ENCODE results near the gene PHKB. TPM values are rescaled to one million over a fixed set of nuclear protein-coding genes. Genes with fewer than 3 reads are reported as not detected.
"Not testable (repeated sequence)": the region's sequence is repeated elsewhere in the genome, so short reads cannot be mapped to it uniquely, and the experiment has no call there.

The PHKB gene
- total and polyA plus RNA-seq, 5 donors from 2014 or later = 28.8 to 96.6 (median 38.5) TPM

- no peak overlapping the region for H3K27ac Mint-ChIP-seq
- peaks cover 0 to 6% (median under 1%) of the 10 kb centered on the region in 7 donors for H3K9me3 Mint-ChIP-seq
- peaks cover 16 to 24% (median 19%) of the 10 kb centered on the region in 4 donors for H3K4me1 Mint-ChIP-seq
- H3K36me3 Mint-ChIP-seq = peaks cover 35% of the 10 kb centered on the region
- Histone ChIP-seq H3K4me1 (ENCODE audit: control insufficient read depth, insufficient read depth, low read length, poor library complexity, severe bottlenecking) (no peaks in the 10 kb centered on the region), H3K27me3 (ENCODE audit: control insufficient read depth, insufficient read depth, low read length) (no peaks in the 10 kb centered on the region), H3K4me3 (ENCODE audit: low read depth, low read length) (no peak overlapping the region), H3K27ac (ENCODE audit: insufficient read depth, low read length, poor library complexity, severe bottlenecking) (no peak overlapping the region), H3K9me3 (ENCODE audit: control insufficient read depth in 2 of 2, low read length in 2 of 2) (peaks cover 0 to 1% of the 10 kb centered on the region in 2 experiments), H3K36me3 (ENCODE audit: control insufficient read depth, insufficient read depth, low read length) (peaks cover 9% of the 10 kb centered on the region)
- H3K4me3 Mint-ChIP-seq = no peak overlapping the region
- H3K27me3 Mint-ChIP-seq = no peaks in the 10 kb centered on the region
- DNase-seq = no peak
- ATAC-seq (ENCODE audit: low read depth in 2 of 2) = no peak
These were observed 72.7 kb downstream of the PHKB start for GRCh38 chr16:47533744-47534292.

GRCh38 chr16:47538472-47538871 lies 77.3 kb downstream of the PHKB start:
- Mint-ChIP-seq H3K9me3 (peaks cover 0 to 34% (median 5%) of the 10 kb centered on the region in 7 donors), H3K36me3 (peaks cover 53% of the 10 kb centered on the region)

GRCh38 chr16:47539707-47540670 lies 78.9 kb downstream of the PHKB start:
- Mint-ChIP-seq H3K4me1 (peaks cover 8 to 30% (median 15%) of the 10 kb centered on the region in 4 donors), H3K27ac (peak overlapping the region in 1 of 3 donors; percentile 59), H3K36me3 (peaks cover 63% of the 10 kb centered on the region), H3K9me3 (peaks cover 0 to 45% (median 8%) of the 10 kb centered on the region in 7 donors), H3K4me3 (peak overlapping the region in 1 of 4 donors; percentile 28)
- H3K27me3 Mint-ChIP-seq; H3K4me3 ChIP-seq (ENCODE audit: low read depth, low read length); H3K27me3 ChIP-seq (ENCODE audit: control insufficient read depth, insufficient read depth, low read length); H3K4me1 ChIP-seq (ENCODE audit: control insufficient read depth, insufficient read depth, low read length, poor library complexity, severe bottlenecking); ATAC-seq (ENCODE audit: low read depth in 2 of 2); DNase-seq; H3K27ac ChIP-seq (ENCODE audit: insufficient read depth, low read length, poor library complexity, severe bottlenecking): not testable (repeated sequence)
- Histone ChIP-seq H3K9me3 (ENCODE audit: control insufficient read depth in 2 of 2, low read length in 2 of 2) (peaks cover 18% of the 10 kb centered on the region in 2 experiments), H3K36me3 (ENCODE audit: control insufficient read depth, insufficient read depth, low read length) (peaks cover 30% of the 10 kb centered on the region)

More at GRCh38 chr16:47538472-47538871, 77.3 kb downstream of the PHKB start:
- no peak for ATAC-seq (ENCODE audit: low read depth in 2 of 2)
- H3K27me3 Mint-ChIP-seq = no peaks in the 10 kb centered on the region
- no peak overlapping the region for H3K4me3 ChIP-seq (ENCODE audit: low read depth, low read length)
- H3K27ac ChIP-seq (ENCODE audit: insufficient read depth, low read length, poor library complexity, severe bottlenecking) = peak overlapping the region; percentile 33
- no peaks in the 10 kb centered on the region for H3K4me1 ChIP-seq (ENCODE audit: control insufficient read depth, insufficient read depth, low read length, poor library complexity, severe bottlenecking)
- H3K27me3 ChIP-seq (ENCODE audit: control insufficient read depth, insufficient read depth, low read length) = no peaks in the 10 kb centered on the region
- H3K36me3 ChIP-seq (ENCODE audit: control insufficient read depth, insufficient read depth, low read length) = peaks cover 28% of the 10 kb centered on the region
- peaks cover 15 to 20% (median 17%) of the 10 kb centered on the region in 4 donors for H3K4me1 Mint-ChIP-seq
- H3K27ac Mint-ChIP-seq = peak overlapping the region; percentile 15 to 43 (median 31)
- no peak for DNase-seq
- H3K9me3 ChIP-seq (ENCODE audit: control insufficient read depth in 2 of 2, low read length in 2 of 2) = peaks cover 18% of the 10 kb centered on the region in 2 experiments
- H3K4me3 Mint-ChIP-seq = no peak overlapping the region

GRCh38 chr16:47541135-47541534 lies 80.0 kb downstream of the PHKB start:
- H3K4me1 ChIP-seq (ENCODE audit: control insufficient read depth, insufficient read depth, low read length, poor library complexity, severe bottlenecking); H3K27ac Mint-ChIP-seq; H3K4me3 Mint-ChIP-seq; DNase-seq; H3K4me3 ChIP-seq (ENCODE audit: low read depth, low read length); H3K27ac ChIP-seq (ENCODE audit: insufficient read depth, low read length, poor library complexity, severe bottlenecking); H3K27me3 ChIP-seq (ENCODE audit: control insufficient read depth, insufficient read depth, low read length); ATAC-seq (ENCODE audit: low read depth in 2 of 2); H3K27me3 Mint-ChIP-seq: not testable (repeated sequence)
- H3K36me3 ChIP-seq (ENCODE audit: control insufficient read depth, insufficient read depth, low read length) = peaks cover 30% of the 10 kb centered on the region
- H3K4me1 Mint-ChIP-seq = peaks cover 8 to 38% (median 19%) of the 10 kb centered on the region in 4 donors
- peaks cover 73% of the 10 kb centered on the region for H3K36me3 Mint-ChIP-seq
- peaks cover 18 to 20% of the 10 kb centered on the region in 2 experiments for H3K9me3 ChIP-seq (ENCODE audit: control insufficient read depth in 2 of 2, low read length in 2 of 2)
- peaks cover 0 to 55% (median 14%) of the 10 kb centered on the region in 7 donors for H3K9me3 Mint-ChIP-seq

- not testable (repeated sequence) for H3K4me3 Mint-ChIP-seq; H3K4me1 ChIP-seq (ENCODE audit: control insufficient read depth, insufficient read depth, low read length, poor library complexity, severe bottlenecking); H3K27me3 Mint-ChIP-seq; H3K4me3 ChIP-seq (ENCODE audit: low read depth, low read length); H3K27ac ChIP-seq (ENCODE audit: insufficient read depth, low read length, poor library complexity, severe bottlenecking); H3K27ac Mint-ChIP-seq; DNase-seq; H3K27me3 ChIP-seq (ENCODE audit: control insufficient read depth, insufficient read depth, low read length); ATAC-seq (ENCODE audit: low read depth in 2 of 2)
- Histone ChIP-seq H3K36me3 (ENCODE audit: control insufficient read depth, insufficient read depth, low read length) (peaks cover 34% of the 10 kb centered on the region), H3K9me3 (ENCODE audit: control insufficient read depth in 2 of 2, low read length in 2 of 2) (peaks cover 15 to 24% of the 10 kb centered on the region in 2 experiments)
- peaks cover 68% of the 10 kb centered on the region for H3K36me3 Mint-ChIP-seq
- peaks cover 0 to 58% (median 12%) of the 10 kb centered on the region in 7 donors for H3K9me3 Mint-ChIP-seq
- peaks cover 0 to 20% (median 8%) of the 10 kb centered on the region in 4 donors for H3K4me1 Mint-ChIP-seq
These were observed 83.1 kb downstream of the PHKB start for GRCh38 chr16:47544255-47544654.

- peaks cover 9 to 12% of the 10 kb centered on the region in 2 experiments for H3K9me3 ChIP-seq (ENCODE audit: control insufficient read depth in 2 of 2, low read length in 2 of 2)
- Mint-ChIP-seq H3K36me3 (peaks cover 77% of the 10 kb centered on the region), H3K4me1 (peaks cover 4 to 23% (median 6%) of the 10 kb centered on the region in 4 donors), H3K9me3 (peaks cover 5 to 32% (median 9%) of the 10 kb centered on the region in 7 donors)
- not testable (repeated sequence) for H3K27me3 ChIP-seq (ENCODE audit: control insufficient read depth, insufficient read depth, low read length); H3K27me3 Mint-ChIP-seq; H3K4me1 ChIP-seq (ENCODE audit: control insufficient read depth, insufficient read depth, low read length, poor library complexity, severe bottlenecking); H3K27ac Mint-ChIP-seq; H3K27ac ChIP-seq (ENCODE audit: insufficient read depth, low read length, poor library complexity, severe bottlenecking); H3K4me3 ChIP-seq (ENCODE audit: low read depth, low read length); H3K4me3 Mint-ChIP-seq; DNase-seq; ATAC-seq (ENCODE audit: low read depth in 2 of 2)
- H3K36me3 ChIP-seq (ENCODE audit: control insufficient read depth, insufficient read depth, low read length) = peaks cover 33% of the 10 kb centered on the region
These were observed 90.1 kb downstream of the PHKB start for GRCh38 chr16:47551185-47551584.

- H3K36me3 ChIP-seq (ENCODE audit: control insufficient read depth, insufficient read depth, low read length) = peaks cover 30% of the 10 kb centered on the region
- not testable (repeated sequence) for H3K27ac ChIP-seq (ENCODE audit: insufficient read depth, low read length, poor library complexity, severe bottlenecking); DNase-seq; H3K27me3 ChIP-seq (ENCODE audit: control insufficient read depth, insufficient read depth, low read length); H3K4me3 Mint-ChIP-seq; H3K9me3 ChIP-seq (ENCODE audit: control insufficient read depth in 2 of 2, low read length in 2 of 2); ATAC-seq (ENCODE audit: low read depth in 2 of 2); H3K27me3 Mint-ChIP-seq; H3K27ac Mint-ChIP-seq; H3K4me1 ChIP-seq (ENCODE audit: control insufficient read depth, insufficient read depth, low read length, poor library complexity, severe bottlenecking); H3K4me3 ChIP-seq (ENCODE audit: low read depth, low read length)
- H3K4me1 Mint-ChIP-seq = peaks cover 4 to 23% (median 5%) of the 10 kb centered on the region in 4 donors
- H3K9me3 Mint-ChIP-seq = peaks cover 5 to 30% (median 9%) of the 10 kb centered on the region in 7 donors
- H3K36me3 Mint-ChIP-seq = peaks cover 76% of the 10 kb centered on the region
These were observed 90.6 kb downstream of the PHKB start for GRCh38 chr16:47551767-47552166.
